ENCODE data around the gene PGS1. TPM values are rescaled to one million over a fixed set of nuclear protein-coding genes. Genes with fewer than 3 reads are reported as not detected.

PGS1 gene
- total RNA-seq, 2 experiments from 2014 or later = 59.6 to 61.3 TPM

DNA sequence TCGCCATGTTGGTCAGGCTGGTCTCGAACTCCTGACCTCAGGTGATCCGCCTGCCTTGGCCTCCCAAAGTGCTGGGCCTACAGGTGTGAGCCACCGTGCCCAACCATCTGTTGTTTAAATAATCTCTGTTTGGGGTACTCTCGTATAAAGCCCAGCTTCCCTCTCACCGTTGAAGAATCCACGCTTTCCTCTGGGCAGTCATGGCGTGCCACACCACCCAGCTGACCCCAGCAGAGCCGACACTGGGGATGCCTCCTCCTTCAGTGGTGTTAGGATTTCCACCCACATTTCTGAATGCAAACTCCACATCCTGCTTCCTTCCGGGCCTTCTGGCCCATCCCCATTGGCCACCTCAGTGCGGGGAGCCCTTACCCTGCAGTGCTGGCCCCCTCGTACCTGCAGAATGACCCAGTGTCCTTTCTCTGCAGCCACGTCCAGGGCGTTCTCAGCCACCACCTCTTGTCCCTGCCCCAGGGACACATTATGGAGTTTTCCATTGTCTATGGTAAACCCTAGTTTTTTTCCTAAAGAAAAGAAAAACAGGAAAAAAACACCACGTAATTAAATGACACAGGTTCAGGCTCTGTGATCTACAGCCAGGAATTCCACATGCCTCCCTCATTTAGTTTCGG is 60.4 kb downstream of the PGS1 start:
- H3K27ac ChIP-seq (ENCODE audit: low read depth, low read length, poor library complexity, severe bottlenecking) = no peak overlapping the region
- H3K36me3 ChIP-seq (ENCODE audit: insufficient read depth, low read length) = no peaks in the 10 kb centered on the region
- no peaks in the 10 kb centered on the region for H3K79me2 ChIP-seq (ENCODE audit: insufficient read depth, low read depth, low read length)
- no peak overlapping the region for H3K4me3 ChIP-seq (ENCODE audit: low read depth, low read length, poor library complexity, severe bottlenecking)
- H4K20me1 ChIP-seq (ENCODE audit: insufficient read depth, low read length) = no peaks in the 10 kb centered on the region
- H2AFZ ChIP-seq (ENCODE audit: low read length) = no peak overlapping the region
- ChIA-PET CTCF (ENCODE audit: unreplicated experiment) (no interaction called here), POLR2A (no interaction called here)
- BruUV-seq (replicated peaks) = no TSS peak
- intact Hi-C loops (cut with micrococcal nuclease; ENCODE audit: unreplicated experiment) = no loop called here
- no peaks in the 10 kb centered on the region for H3K9me2 ChIP-seq (ENCODE audit: insufficient read depth, low read length)
- TF ChIP-seq, protein P1, sequence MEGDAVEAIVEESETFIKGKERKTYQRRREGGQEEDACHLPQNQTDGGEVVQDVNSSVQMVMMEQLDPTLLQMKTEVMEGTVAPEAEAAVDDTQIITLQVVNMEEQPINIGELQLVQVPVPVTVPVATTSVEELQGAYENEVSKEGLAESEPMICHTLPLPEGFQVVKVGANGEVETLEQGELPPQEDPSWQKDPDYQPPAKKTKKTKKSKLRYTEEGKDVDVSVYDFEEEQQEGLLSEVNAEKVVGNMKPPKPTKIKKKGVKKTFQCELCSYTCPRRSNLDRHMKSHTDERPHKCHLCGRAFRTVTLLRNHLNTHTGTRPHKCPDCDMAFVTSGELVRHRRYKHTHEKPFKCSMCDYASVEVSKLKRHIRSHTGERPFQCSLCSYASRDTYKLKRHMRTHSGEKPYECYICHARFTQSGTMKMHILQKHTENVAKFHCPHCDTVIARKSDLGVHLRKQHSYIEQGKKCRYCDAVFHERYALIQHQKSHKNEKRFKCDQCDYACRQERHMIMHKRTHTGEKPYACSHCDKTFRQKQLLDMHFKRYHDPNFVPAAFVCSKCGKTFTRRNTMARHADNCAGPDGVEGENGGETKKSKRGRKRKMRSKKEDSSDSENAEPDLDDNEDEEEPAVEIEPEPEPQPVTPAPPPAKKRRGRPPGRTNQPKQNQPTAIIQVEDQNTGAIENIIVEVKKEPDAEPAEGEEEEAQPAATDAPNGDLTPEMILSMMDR (conservative IDR thresholded peaks at IDR 0.05; ENCODE audit: low read length) = no peak
- no peak for TF ChIP-seq EZH2phosphoT487 (IDR thresholded peaks at IDR 0.05; ENCODE audit: borderline replicate concordance, low read depth, low read length)
- no peak for DNase-seq (ENCODE audit: low spot score)
- no peak overlapping the region for H3K4me2 ChIP-seq (ENCODE audit: low read length)
- H3K4me1 ChIP-seq (ENCODE audit: insufficient read depth, low read length, poor library complexity, severe bottlenecking) = no peaks in the 10 kb centered on the region
- H3K9me3 ChIP-seq (ENCODE audit: low read length) = no peaks in the 10 kb centered on the region

DNA sequence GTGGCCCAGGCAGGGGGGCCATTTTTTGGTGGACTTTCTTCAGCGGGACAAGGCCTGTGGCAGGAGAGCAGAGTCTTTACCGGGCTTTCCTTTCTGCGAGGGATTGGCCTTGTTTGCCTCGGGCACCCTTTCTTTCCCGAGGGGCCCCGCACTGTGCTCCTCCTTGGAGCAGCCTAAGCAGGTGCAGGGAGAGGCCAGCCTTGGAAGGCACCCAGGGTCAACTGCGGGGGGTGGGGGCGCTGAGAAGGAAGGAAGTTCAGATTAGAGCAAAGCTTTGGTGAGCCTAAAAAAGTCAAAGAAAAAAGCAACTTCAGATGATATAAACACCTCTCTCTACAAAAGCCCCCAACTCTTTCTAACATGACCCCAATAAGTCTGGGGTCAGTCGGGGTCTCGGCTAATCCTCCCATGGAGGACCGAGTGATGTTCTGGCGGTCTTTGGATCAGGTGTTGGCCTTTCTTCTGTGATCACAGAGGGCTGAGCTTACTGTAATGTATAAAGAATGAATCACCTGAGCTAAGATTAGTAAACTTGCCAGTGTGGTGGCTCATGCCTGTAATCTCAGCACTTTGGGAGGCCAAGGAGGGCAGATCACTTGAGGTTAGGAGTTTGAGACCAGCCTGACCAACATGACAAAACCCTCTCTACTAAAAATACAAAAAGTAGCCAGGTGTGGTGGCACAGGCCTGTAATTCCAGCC is 63.0 kb downstream of the PGS1 start:
- POLR2A ChIA-PET = no interaction called here
- Histone ChIP-seq H3K4me2 (ENCODE audit: low read length) (no peak overlapping the region), H4K20me1 (ENCODE audit: insufficient read depth, low read length) (no peaks in the 10 kb centered on the region), H3K4me3 (ENCODE audit: low read depth, low read length, poor library complexity, severe bottlenecking) (no peak overlapping the region), H2AFZ (ENCODE audit: low read length) (no peak overlapping the region), H3K79me2 (ENCODE audit: insufficient read depth, low read depth, low read length) (no peaks in the 10 kb centered on the region), H3K36me3 (ENCODE audit: insufficient read depth, low read length) (no peaks in the 10 kb centered on the region), H3K27ac (ENCODE audit: low read depth, low read length, poor library complexity, severe bottlenecking) (no peak overlapping the region), H3K9me3 (ENCODE audit: low read length) (no peaks in the 10 kb centered on the region), H3K4me1 (ENCODE audit: insufficient read depth, low read length, poor library complexity, severe bottlenecking) (no peaks in the 10 kb centered on the region), H3K9me2 (ENCODE audit: insufficient read depth, low read length) (no peaks in the 10 kb centered on the region)
- BruUV-seq (replicated peaks) = no TSS peak
- DNase-seq (ENCODE audit: low spot score) = no peak
- CTCF ChIA-PET (ENCODE audit: unreplicated experiment) = no interaction called here
- TF ChIP-seq, protein P1 (conservative IDR thresholded peaks at IDR 0.05; ENCODE audit: low read length) = no peak
- TF ChIP-seq EZH2phosphoT487 (IDR thresholded peaks at IDR 0.05; ENCODE audit: borderline replicate concordance, low read depth, low read length) = no peak
- intact Hi-C loops (cut with micrococcal nuclease; ENCODE audit: unreplicated experiment) = no loop called here

DNA sequence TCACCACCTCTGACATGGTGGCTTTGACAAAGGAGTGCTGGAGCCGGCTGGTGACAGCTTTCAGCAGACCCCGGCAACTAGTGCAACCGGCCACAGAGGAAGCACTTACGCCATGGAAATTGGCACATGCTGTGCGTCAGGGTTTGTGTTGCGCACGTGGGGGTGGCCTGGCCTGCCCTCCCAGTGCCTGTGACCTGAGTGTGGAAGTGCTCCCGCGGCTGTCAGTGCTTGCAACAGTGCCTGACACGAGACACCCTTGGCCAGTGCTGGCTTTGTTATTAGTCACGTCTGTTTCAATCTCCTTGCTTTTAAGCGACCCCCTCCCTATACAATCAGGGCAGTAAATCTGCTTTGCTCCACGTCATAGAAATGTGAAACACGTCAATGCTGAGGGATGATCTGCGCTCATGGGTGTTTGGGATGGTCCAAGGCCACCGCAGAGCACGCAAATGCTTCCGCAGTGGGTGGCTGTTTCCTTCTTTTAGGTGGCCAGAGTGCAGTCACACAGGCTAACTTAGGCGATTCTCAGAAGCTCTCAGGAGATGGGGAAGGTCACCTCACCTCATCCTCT is 64.3 kb downstream of the PGS1 start:
- DNase-seq (ENCODE audit: low spot score) = no peak
- no peaks in the 10 kb centered on the region for H3K36me3 ChIP-seq (ENCODE audit: insufficient read depth, low read length)
- no peak overlapping the region for H3K27ac ChIP-seq (ENCODE audit: low read depth, low read length, poor library complexity, severe bottlenecking)
- POLR2A ChIA-PET = no interaction called here
- H3K9me3 ChIP-seq (ENCODE audit: low read length) = no peaks in the 10 kb centered on the region
- no peak overlapping the region for H3K4me2 ChIP-seq (ENCODE audit: low read length)
- H4K20me1 ChIP-seq (ENCODE audit: insufficient read depth, low read length) = no peaks in the 10 kb centered on the region
- no TSS peak for BruUV-seq (replicated peaks)
- no peak overlapping the region for H2AFZ ChIP-seq (ENCODE audit: low read length)
- no peaks in the 10 kb centered on the region for H3K9me2 ChIP-seq (ENCODE audit: insufficient read depth, low read length)
- CTCF ChIA-PET (ENCODE audit: unreplicated experiment) = no interaction called here
- intact Hi-C loops (cut with micrococcal nuclease; ENCODE audit: unreplicated experiment) = no loop called here
- H3K4me1 ChIP-seq (ENCODE audit: insufficient read depth, low read length, poor library complexity, severe bottlenecking) = no peaks in the 10 kb centered on the region
- H3K79me2 ChIP-seq (ENCODE audit: insufficient read depth, low read depth, low read length) = no peaks in the 10 kb centered on the region
- H3K4me3 ChIP-seq (ENCODE audit: low read depth, low read length, poor library complexity, severe bottlenecking) = no peak overlapping the region
- TF ChIP-seq, protein P1 (conservative IDR thresholded peaks at IDR 0.05; ENCODE audit: low read length) = no peak
- TF ChIP-seq EZH2phosphoT487 (IDR thresholded peaks at IDR 0.05; ENCODE audit: borderline replicate concordance, low read depth, low read length) = no peak
